Mesenchymal stem cell (in vitro differentiated cells and primary cell): ENCODE data around the gene ZBTB49.

Source experiments
- DNase-seq: peaks from one replicate; pipeline ENCODE4 v3.0.0-alpha.2; 2013
- H2AFZ ChIP-seq: one replicate; pipeline ENCODE4 v1.6.1; 2013; ENCODE audit warnings: low read depth, mild to moderate bottlenecking, control low read depth, inconsistent platforms, low read length, moderate library complexity
- H2AK5ac ChIP-seq: 2 replicates; pipeline ENCODE4 v1.6.1; 2013; ENCODE audit warnings: low read length, moderate library complexity, mild to moderate bottlenecking, inconsistent platforms; ENCODE audit not compliant: severe bottlenecking
- H2BK120ac ChIP-seq: one replicate; pipeline ENCODE4 v1.6.1; 2013; ENCODE audit warnings: low read depth, mild to moderate bottlenecking, inconsistent platforms, low read length, moderate library complexity
- H2BK12ac ChIP-seq, 2 experiments: one replicate each; pipeline ENCODE4 v1.6.1; 2013; ENCODE audit warnings: inconsistent platforms in 2 of 2, low read length in 2 of 2, mild to moderate bottlenecking in 2 of 2, moderate library complexity in 2 of 2, control low read depth in 1 of 2
- H2BK15ac ChIP-seq: one replicate; pipeline ENCODE4 v1.6.1; 2013; ENCODE audit warnings: mild to moderate bottlenecking, low read depth, inconsistent platforms; ENCODE audit not compliant: poor library complexity, severe bottlenecking
- H2BK5ac ChIP-seq: 2 replicates; pipeline ENCODE4 v1.6.1; 2013; ENCODE audit warnings: low read depth, mild to moderate bottlenecking, low read length, control low read depth, inconsistent platforms; ENCODE audit not compliant: poor library complexity, severe bottlenecking
- H3K14ac ChIP-seq, 2 experiments: one replicate each; pipeline ENCODE4 v1.6.1; 2013; ENCODE audit warnings: inconsistent platforms in 2 of 2, low read length in 2 of 2, control low read depth in 1 of 2, mild to moderate bottlenecking in 1 of 2, moderate library complexity in 1 of 2
- H3K18ac ChIP-seq, 2 experiments: one replicate each; pipeline ENCODE4 v1.6.1; 2013; ENCODE audit warnings: inconsistent platforms in 2 of 2, low read length in 2 of 2, control low read depth in 1 of 2, low read depth in 1 of 2, mild to moderate bottlenecking in 1 of 2
- H3K23ac ChIP-seq, 2 experiments: one replicate each; pipeline ENCODE4 v1.6.1; 2013; ENCODE audit warnings: inconsistent platforms in 2 of 2, low read length in 2 of 2, mild to moderate bottlenecking in 2 of 2, moderate library complexity in 2 of 2, control low read depth in 1 of 2
- H3K27ac ChIP-seq: 2 replicates; pipeline ENCODE4 v1.5.1; 2013; ENCODE audit warnings: mild to moderate bottlenecking, moderate library complexity, low read length, control low read depth, inconsistent platforms; ENCODE audit not compliant: poor library complexity, severe bottlenecking
- H3K27me3 ChIP-seq, 2 experiments: 2 replicates each; pipeline versions ENCODE4 v1.6.1 to v1.7.0; 2013; ENCODE audit warnings: low read length in 2 of 2, mild to moderate bottlenecking in 2 of 2, moderate library complexity in 2 of 2, control low read depth in 1 of 2, inconsistent platforms in 1 of 2; ENCODE audit not compliant: control insufficient read depth in 1 of 2, insufficient read depth in 1 of 2
- H3K36me3 ChIP-seq, 2 experiments: 2 replicates each; pipeline versions ENCODE4 v1.6.1 to v1.7.0; 2013; ENCODE audit warnings: low read length in 2 of 2, control low read depth in 1 of 2, inconsistent platforms in 1 of 2, low read depth in 1 of 2, mild to moderate bottlenecking in 1 of 2; ENCODE audit not compliant: insufficient read depth in 2 of 2, control insufficient read depth in 1 of 2
- H3K4ac ChIP-seq, 2 experiments: one replicate each; pipeline ENCODE4 v1.6.1; 2013; ENCODE audit warnings: inconsistent platforms in 2 of 2, low read length in 2 of 2, mild to moderate bottlenecking in 2 of 2, moderate library complexity in 2 of 2, control low read depth in 1 of 2, low read depth in 1 of 2
- H3K4me1 ChIP-seq: 2 replicates; pipeline ENCODE4 v1.6.1; 2013; ENCODE audit warnings: low read depth, low read length, control low read depth; ENCODE audit not compliant: control insufficient read depth, insufficient read depth
- H3K4me2 ChIP-seq: 2 replicates; pipeline ENCODE4 v1.6.1; 2013; ENCODE audit warnings: low read length, mild to moderate bottlenecking, inconsistent platforms; ENCODE audit not compliant: poor library complexity, severe bottlenecking
- H3K4me3 ChIP-seq, 2 experiments: 2 replicates each; pipeline versions ENCODE4 v1.5.1 to v1.7.0; 2013; ENCODE audit warnings: low read length in 2 of 2, mild to moderate bottlenecking in 2 of 2, control low read depth in 1 of 2, low read depth in 1 of 2; ENCODE audit not compliant: insufficient read depth in 1 of 2
- H3K79me1 ChIP-seq: replicated peaks from 2 replicates; pipeline ENCODE4 v1.6.1; 2013; ENCODE audit warnings: mild to moderate bottlenecking, control low read depth, low read length, inconsistent platforms; ENCODE audit not compliant: poor library complexity, severe bottlenecking
- H3K9ac ChIP-seq: 2 replicates; pipeline ENCODE4 v1.7.0; 2013; ENCODE audit warnings: mild to moderate bottlenecking, low read length, moderate library complexity
- H3K9me3 ChIP-seq: 2 replicates; pipeline ENCODE4 v1.7.0; 2013; ENCODE audit warnings: mild to moderate bottlenecking, low read length; ENCODE audit not compliant: control insufficient read depth
- H4K8ac ChIP-seq: one replicate; pipeline ENCODE4 v1.6.1; 2013; ENCODE audit warnings: inconsistent platforms, mild to moderate bottlenecking, low read length, moderate library complexity
- H4K91ac ChIP-seq: one replicate; pipeline ENCODE4 v1.6.1; 2013; ENCODE audit warnings: mild to moderate bottlenecking, low read length, inconsistent platforms
- WGBS: methylation state at CpG from one replicate; pipeline ENCODE4 v1.1.7; 2013; ENCODE audit warnings: mixed read lengths; 5-methylcytosine and 5-hydroxymethylcytosine counted together

ZBTB49 gene

DNA sequence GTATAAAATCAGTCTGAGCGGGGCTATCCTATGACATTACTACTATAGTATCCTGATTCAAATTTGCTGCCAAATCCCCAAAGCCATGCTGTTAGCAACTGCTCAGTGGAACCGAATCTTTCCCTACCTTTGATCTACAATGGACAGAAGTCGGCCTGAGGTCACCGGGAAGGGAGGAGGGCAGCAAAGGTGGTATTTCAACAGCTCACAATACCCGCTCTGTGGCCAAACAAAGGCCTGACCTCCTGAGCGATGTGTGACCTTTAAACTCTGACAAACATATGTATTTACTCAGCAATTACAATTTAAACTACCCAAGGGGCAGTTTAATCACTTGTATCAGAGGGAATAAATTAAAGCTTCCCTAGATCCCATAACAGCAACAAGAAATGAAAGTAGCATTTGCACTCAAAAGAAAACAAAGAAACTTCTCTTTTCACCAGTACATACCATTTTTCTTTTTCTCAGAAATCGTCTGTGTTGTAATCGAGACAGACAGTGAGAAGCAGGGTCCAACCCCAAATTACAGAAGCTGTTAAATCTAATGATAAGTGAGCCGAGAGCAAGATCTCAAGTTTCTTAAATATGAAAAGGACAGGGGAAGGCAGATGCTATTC is 30.5 kb upstream of the ZBTB49 start:
- Histone ChIP-seq H2AFZ (no peak overlapping the region), H3K4me1 (no peaks in the 10 kb centered on the region), H3K14ac (no peak overlapping the region), H2BK12ac (no peak overlapping the region), H2BK15ac (no peak overlapping the region), H4K91ac (no peak overlapping the region), H3K27ac (no peak overlapping the region), H3K27me3 (peaks cover 24 to 26% of the 10 kb centered on the region in 2 experiments), H4K8ac (no peak overlapping the region), H2BK5ac (no peak overlapping the region), H3K4me2 (no peak overlapping the region), H3K9me3 (no peaks in the 10 kb centered on the region), H3K23ac (no peak overlapping the region), H3K79me1 (no peaks in the 10 kb centered on the region), H3K18ac (no peak overlapping the region), H3K4ac (no peak overlapping the region), H2BK120ac (no peak overlapping the region), H2AK5ac (no peak overlapping the region), H3K36me3 (no peaks in the 10 kb centered on the region), H3K9ac (peak overlapping the region; percentile 70), H3K4me3 (peak overlapping the region in 1 of 2 experiments; percentile 60)
- DNase-seq, result no peak
- 74% methylated on average over 9 of the region's 9 CpGs for WGBS

DNA sequence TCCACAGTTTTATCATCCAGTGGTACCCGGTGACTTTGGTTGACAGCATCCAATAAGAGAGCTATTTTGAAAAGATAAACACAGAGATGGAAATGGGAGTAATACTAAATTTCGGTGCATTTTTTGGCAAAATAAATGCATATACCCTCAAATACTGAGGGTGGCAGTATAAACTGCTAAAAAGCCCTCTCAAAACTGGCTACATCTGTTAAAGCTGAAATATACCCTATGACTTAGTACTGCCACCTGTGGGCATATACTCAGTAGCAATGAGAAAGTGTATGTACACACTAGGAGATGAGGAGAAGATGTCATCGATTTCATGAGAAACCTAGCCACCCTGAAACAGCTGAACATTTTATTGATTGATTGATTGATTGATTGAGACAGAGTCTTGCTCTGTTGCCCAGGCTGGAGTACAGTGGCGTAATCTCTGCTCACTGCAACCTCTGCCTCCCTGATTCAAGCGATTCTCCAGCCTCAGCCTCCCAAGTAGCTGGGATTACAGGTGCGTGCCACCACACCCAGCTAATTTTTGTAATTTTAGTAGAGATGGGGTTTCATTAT is 29.8 kb upstream of the ZBTB49 start:
- Histone ChIP-seq H2BK5ac (no peak overlapping the region), H2BK12ac (no peak overlapping the region), H3K9me3 (no peaks in the 10 kb centered on the region), H3K23ac (no peak overlapping the region), H3K9ac (peak overlapping the region; percentile 70), H4K8ac (no peak overlapping the region), H2AK5ac (no peak overlapping the region), H3K4ac (no peak overlapping the region), H3K4me2 (no peak overlapping the region), H3K27ac (no peak overlapping the region), H3K4me1 (no peaks in the 10 kb centered on the region), H2BK15ac (no peak overlapping the region), H4K91ac (no peak overlapping the region), H3K14ac (no peak overlapping the region), H2BK120ac (no peak overlapping the region), H3K36me3 (no peaks in the 10 kb centered on the region), H3K18ac (no peak overlapping the region), H3K79me1 (no peaks in the 10 kb centered on the region), H3K27me3 (peaks cover 17 to 22% of the 10 kb centered on the region in 2 experiments), H3K4me3 (peak overlapping the region in 1 of 2 experiments; percentile 60), H2AFZ (no peak overlapping the region)
- 92% methylated on average over 5 of the region's 6 CpGs for WGBS
- DNase-seq, result peak; percentile 48

- no peak overlapping the region for H3K4me2 ChIP-seq
- no peak overlapping the region for H2AK5ac ChIP-seq
- WGBS, result no CpG with 5 or more reads among the region's 5 CpGs
- H3K4me1 ChIP-seq, result no peaks in the 10 kb centered on the region
- no peak overlapping the region for H2AFZ ChIP-seq
- no peak overlapping the region for H3K27ac ChIP-seq
- H2BK15ac ChIP-seq, result no peak overlapping the region
- no peak overlapping the region for H3K14ac ChIP-seq
- no peak overlapping the region for H3K4me3 ChIP-seq
- H3K36me3 ChIP-seq, result peaks cover 13 to 46% of the 10 kb centered on the region in 2 experiments
- no peak overlapping the region for H2BK120ac ChIP-seq
- no peak overlapping the region for H3K18ac ChIP-seq
- H4K91ac ChIP-seq, result no peak overlapping the region
- no peak overlapping the region for H2BK12ac ChIP-seq
- no peak overlapping the region for H3K4ac ChIP-seq
- peak; percentile 24 for DNase-seq
- H3K23ac ChIP-seq, result no peak overlapping the region
- no peak overlapping the region for H4K8ac ChIP-seq
- H3K79me1 ChIP-seq, result no peaks in the 10 kb centered on the region
- no peak overlapping the region for H2BK5ac ChIP-seq
- peaks cover 0 to 4% of the 10 kb centered on the region in 2 experiments for H3K27me3 ChIP-seq
- no peaks in the 10 kb centered on the region for H3K9me3 ChIP-seq
- no peak overlapping the region for H3K9ac ChIP-seq
Measured at GRCh38 chr4:4267981-4268380, 22.1 kb upstream of the ZBTB49 start.

- Histone ChIP-seq H3K36me3 (peaks cover 20 to 54% of the 10 kb centered on the region in 2 experiments), H2BK12ac (no peak overlapping the region), H4K91ac (no peak overlapping the region), H3K79me1 (peaks cover 2% of the 10 kb centered on the region), H2BK5ac (no peak overlapping the region), H3K4me1 (no peaks in the 10 kb centered on the region), H2AFZ (no peak overlapping the region), H2BK15ac (no peak overlapping the region), H3K4me2 (no peak overlapping the region), H3K23ac (no peak overlapping the region), H3K27ac (no peak overlapping the region), H3K27me3 (no peaks in the 10 kb centered on the region), H2BK120ac (no peak overlapping the region), H3K9ac (no peak overlapping the region), H3K18ac (no peak overlapping the region), H3K9me3 (no peaks in the 10 kb centered on the region), H3K4ac (no peak overlapping the region), H2AK5ac (no peak overlapping the region), H3K14ac (no peak overlapping the region), H4K8ac (no peak overlapping the region), H3K4me3 (no peak overlapping the region)
- 100% methylated on average over 1 of the region's 1 CpG for WGBS
- no peak for DNase-seq
Measured at GRCh38 chr4:4268776-4269175, 21.3 kb upstream of the ZBTB49 start.
